GM21529 (cell line): ENCODE results near the gene PSG11.
"Not testable (repeated sequence)": the region's sequence is repeated elsewhere in the genome, so short reads cannot be mapped to it uniquely, and the experiment has no call there.

Experiments used
- ATAC-seq: cut with Tn5 transposase; IDR thresholded peaks from one replicate; pipeline ENCODE4 v1.9.1; 2021; ENCODE audit not compliant: unreplicated experiment

Gene PSG11

GRCh38 chr19:43026369-43026768, at the start of gene PSG11:
PSG11 (minus strand) TSS chr19:43026469; CDS start chr19:43026372, 97 bp downstream.
- not testable (repeated sequence) for ATAC-seq

DNA sequence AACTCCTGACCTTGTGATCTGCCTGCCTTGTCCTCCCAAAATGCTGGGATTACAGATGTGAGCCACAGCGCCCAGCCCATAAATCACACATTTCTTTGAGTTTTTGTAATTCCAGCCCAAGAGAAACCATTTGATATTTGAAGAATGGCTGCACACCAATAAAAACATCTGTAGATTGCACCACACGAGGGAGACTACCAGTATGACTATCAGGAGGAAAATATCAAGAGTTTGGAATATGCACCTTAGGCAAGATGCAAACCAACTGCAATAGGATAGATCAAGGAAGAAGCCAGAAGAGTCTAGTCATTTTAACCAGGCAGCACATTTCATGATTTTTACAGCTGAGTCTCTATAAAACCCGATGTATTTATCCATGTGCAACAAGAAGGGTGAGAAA, 36.1 kb upstream of the PSG11 start:
- not testable (repeated sequence) for ATAC-seq

DNA sequence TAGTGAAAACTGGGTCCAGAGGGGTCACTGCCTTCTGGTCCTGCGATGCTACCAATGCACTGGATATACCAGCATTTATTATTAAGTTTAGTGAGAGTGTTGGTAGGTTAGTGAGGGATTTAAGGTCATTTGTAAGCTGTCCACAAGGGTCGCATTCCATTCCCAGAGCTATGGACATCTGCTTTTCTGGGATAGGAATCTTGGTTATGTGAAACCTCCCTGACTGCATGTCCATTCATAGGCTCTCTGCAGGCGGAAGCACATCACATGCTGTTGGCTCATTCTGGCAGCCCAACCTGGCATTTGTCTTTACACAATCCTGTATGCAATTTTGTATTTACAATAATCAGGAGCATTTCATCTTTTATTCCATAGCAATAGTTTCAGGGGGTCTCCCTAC, 35.1 kb upstream of the PSG11 start:
- not testable (repeated sequence) for ATAC-seq

GRCh38 chr19:43060254-43060653, 34.0 kb upstream of the PSG11 start:
- not testable (repeated sequence) for ATAC-seq

DNA sequence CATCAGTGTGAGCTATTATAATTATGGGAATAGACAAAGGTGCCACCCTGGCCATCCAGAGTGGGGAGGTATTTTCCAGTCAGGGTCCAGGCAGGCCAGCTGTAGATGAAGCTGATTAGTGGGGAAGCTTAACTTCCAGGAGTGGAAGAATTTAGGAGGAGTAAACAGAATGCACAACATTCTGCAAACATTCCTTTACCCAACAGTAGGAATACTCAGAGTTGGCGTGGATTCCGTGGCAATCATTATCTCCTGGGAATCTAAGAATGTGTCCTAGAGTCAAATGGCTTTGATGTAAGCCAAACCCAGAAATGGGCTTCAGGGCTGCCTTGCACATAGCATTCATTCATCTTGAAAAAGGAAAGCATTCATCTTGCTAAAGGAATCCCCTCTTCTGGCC, 33.2 kb upstream of the PSG11 start:
- not testable (repeated sequence) for ATAC-seq

- ATAC-seq: not testable (repeated sequence)
Observed at GRCh38 chr19:43058440-43058839, 32.2 kb upstream of the PSG11 start.

GRCh38 chr19:43047966-43048365, 21.7 kb upstream of the PSG11 start:
- ATAC-seq: not testable (repeated sequence)

DNA sequence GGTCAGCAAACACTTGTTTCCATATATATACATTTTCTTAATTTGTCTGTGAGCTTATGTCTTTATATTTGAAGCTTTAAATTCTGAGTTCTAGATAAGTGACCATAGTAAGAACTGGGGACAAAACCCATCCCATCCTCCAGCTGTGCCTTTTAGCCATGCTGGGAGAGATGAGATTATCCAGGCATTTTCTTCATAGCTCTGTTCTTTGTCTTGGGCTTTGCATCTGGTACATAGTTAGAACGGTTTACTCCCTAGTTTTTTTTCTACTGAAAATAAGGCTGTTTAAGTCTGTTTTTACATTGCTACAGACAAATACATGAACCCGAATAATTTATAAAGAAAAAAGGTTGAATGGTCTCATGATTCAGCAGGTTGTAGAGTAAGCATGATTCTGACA, 20.3 kb upstream of the PSG11 start:
- not testable (repeated sequence) for ATAC-seq

DNA sequence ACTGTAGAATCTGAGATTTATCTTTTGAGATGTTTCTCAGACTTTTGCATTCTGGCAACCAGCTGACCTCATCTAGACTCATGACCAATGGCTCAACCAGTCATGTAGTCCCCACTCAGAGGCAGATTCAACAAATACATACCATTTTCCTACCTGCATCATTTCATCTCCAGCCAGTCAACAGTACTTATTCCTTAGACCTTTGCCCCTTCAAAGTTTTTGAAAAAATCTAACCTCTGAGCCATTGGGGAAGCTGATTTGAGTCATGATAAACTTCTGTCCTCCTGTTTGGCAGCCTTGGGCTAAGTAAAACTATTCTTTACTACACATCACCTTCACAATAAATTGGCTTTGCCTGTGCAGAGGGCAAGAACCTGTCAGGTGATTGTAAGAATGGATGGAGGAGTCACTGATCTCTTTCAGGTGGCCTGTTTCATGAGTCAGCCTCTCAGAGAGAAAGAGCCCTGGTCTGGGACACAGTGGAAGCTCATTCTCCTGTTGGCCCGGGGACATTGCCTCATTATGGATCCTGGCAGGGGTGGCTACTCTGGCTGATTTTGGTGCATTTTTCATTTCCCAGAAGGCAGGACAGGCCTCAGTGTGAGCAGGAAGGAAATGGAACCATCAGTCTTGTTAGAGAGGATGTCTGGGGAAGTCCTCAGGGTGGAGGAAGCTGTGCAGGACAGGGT, 17.4 kb upstream of the PSG11 start:
- not testable (repeated sequence) for ATAC-seq

GRCh38 chr19:43031645-43032044, 5.4 kb upstream of the PSG11 start:
- not testable (repeated sequence) for ATAC-seq

DNA sequence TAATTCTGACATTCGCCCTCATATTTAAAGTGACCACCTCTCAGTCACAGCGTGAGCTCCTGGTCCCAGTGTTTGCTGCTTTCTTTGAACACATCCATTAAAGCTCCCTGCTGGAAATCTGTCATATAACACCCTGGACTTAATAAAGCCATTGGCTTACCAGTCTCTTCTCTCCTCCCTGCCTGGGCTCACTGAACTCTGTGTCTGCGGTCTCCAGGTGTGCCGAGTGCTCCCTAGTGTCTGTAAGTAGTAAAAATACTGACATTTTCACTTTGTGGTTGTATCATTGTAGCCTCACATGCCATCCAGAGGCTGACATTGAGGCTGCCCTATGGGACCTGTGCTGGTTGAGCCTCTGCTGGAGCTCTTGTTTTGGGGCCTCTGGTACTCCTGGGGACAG, 2.6 kb upstream of the PSG11 start:
- no peak for ATAC-seq

- not testable (repeated sequence) for ATAC-seq
Observed at GRCh38 chr19:43027985-43028384, 1.7 kb upstream of the PSG11 start.

DNA sequence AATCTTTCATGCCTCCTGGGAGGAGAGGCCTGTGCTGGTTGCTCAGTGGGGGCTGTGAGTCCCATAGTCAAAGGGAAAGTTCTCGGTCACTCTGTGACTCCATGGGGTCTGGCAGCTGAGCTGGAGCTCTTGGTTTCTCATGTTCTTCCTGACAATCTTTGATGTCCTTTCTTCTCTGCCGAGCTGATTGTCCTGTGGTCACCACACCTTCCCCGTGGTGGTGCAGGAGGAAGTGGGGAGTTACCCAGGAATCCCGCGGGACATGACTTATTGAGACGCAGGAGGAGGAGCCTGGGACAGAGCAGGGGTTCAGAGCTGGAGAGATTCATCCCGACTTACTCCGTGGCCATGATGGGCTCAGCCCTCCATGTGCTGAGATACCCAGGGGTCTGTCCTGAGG, 792 bp upstream of the PSG11 start:
- not testable (repeated sequence) for ATAC-seq

DNA sequence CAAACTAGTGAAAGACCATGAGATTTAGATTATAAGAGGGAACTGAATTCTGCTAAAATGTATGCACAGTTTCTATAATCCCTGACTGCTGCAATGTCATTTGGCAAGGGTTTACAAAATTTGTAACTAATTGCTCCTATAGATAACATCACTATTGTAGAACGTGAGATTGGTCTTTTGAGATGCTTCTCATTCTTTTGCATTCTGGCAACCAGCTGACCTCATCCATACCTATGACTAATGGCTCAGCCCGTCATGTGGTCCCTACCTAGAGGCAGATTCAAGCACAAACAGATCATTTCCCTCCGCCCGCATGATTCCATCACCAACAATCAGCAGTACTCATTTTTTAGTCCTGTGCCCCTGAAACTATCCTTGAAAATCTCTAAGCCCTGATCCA, 4.2 kb downstream of the PSG11 start:
- ATAC-seq: not testable (repeated sequence)

- not testable (repeated sequence) for ATAC-seq
Observed at GRCh38 chr19:43021629-43022028, 4.6 kb downstream of the PSG11 start.

DNA sequence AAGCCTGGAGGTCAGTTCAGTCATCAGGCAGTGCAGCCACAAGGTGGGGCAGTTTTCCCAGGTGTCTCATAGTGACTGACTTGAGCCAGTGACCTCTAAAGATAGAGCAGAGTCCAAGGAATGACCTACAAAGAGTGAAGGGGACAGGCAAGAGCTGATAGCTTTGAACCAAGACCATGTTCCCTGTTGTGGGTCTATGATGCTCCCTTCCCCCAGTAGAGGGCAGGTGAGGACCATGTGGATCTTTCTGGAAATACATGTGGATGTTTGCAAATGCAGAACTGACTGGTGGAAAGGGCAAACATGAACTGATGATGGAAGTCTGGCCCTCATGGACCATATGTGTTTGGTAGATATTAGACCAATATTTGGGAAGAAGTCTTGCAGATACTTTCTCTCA, 6.7 kb downstream of the PSG11 start:
- ATAC-seq: not testable (repeated sequence)

- not testable (repeated sequence) for ATAC-seq
Observed at GRCh38 chr19:43005841-43006240, 20.4 kb downstream of the PSG11 start.

DNA sequence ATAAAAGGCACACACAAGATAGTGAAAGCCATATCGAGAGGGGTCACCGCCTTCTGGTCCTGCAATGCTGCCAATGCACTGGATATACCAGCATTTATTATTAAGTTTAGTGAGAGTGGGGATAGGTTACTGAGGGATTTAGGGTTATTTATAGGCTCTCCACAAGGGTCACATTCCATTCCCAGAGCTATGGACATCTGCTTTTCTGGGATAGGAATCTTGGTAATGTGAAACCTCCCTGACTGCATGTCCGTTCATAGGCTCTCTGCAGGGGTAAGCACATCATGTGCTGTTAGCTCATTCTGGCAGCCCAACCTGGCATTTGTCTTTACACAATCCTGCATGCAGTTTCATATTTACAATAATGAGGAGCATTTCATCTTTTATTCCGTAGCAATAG, 21.4 kb downstream of the PSG11 start:
- ATAC-seq: not testable (repeated sequence)

DNA sequence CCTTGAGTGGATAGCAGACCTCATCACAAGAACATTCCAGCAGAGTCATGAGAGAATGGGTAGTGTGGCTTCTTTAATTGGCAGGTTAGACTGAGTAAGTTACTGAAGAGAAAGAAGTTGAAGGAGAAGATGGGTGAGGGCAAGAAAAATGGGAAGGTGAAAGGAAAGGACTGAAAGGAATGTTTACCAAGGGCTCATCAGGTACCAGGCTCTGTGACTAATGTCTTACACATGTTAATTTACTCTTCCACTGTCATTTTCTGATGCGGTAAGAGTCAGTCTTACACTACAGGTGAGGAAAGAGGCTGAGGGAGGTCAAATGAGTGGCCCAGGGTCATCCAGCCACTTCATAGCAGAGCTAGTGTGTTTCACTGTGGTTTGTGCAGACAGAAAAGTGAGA, 22.6 kb downstream of the PSG11 start:
- not testable (repeated sequence) for ATAC-seq

- not testable (repeated sequence) for ATAC-seq
Observed at GRCh38 chr19:43002948-43003347, 23.3 kb downstream of the PSG11 start.

- not testable (repeated sequence) for ATAC-seq
Observed at GRCh38 chr19:42996161-42996560, 30.1 kb downstream of the PSG11 start.

DNA sequence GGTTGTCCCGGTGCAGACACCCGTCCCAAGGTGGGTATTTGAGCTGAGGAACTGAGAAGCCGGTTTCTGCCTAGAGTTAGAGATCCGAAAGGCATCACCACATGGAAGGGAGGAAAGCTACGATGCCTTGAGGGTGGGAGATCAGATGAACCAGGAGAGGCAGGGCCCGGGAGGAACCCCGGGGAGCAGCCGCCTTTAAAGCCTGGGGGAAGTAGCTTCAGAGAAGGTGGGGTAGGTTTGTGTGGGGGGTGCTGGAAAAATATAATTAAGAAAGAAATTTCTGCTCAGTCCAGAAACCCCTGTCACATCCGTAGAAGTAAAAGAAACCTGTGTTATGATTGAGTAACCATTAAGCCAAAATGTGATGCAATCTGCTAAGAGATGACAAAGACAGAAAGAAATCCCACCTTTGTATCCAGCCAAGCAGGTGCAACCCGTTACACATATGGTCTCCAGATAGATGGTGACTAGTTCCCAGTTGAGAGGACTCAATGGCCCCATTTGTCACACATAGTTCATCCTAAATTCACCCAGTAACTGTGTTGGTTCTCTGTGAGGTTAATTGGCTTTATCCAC, 34.2 kb downstream of the PSG11 start:
- ATAC-seq: not testable (repeated sequence)

DNA sequence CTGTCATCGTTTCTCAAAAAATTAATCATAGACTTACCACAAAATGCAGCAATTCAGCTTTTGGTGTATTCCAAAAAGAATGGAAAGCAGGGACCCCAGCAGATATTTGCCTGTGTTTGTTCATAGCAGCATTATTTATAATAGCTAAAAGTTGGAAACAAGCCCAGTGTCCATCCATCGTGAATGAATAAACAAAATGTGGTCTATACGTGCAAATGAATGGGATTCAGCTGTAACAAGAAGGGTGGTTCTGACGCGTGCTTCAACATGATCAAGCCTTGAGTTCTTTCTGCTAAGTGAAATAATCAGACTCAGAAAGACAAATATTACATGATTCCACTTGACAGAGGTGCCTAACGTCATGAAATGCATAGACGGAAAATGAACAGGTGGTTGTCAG, 36.4 kb downstream of the PSG11 start:
- no peak for ATAC-seq
